Measurements from ENCODE around the gene PCBP1. TPM values are rescaled to one million over a fixed set of nuclear protein-coding genes. Genes with fewer than 3 reads are reported as not detected.

Gene PCBP1
- polyA plus RNA-seq, 2 of the 4 experiments (the other 2 are of a cell fraction) = 86.8 to 304 TPM

DNA sequence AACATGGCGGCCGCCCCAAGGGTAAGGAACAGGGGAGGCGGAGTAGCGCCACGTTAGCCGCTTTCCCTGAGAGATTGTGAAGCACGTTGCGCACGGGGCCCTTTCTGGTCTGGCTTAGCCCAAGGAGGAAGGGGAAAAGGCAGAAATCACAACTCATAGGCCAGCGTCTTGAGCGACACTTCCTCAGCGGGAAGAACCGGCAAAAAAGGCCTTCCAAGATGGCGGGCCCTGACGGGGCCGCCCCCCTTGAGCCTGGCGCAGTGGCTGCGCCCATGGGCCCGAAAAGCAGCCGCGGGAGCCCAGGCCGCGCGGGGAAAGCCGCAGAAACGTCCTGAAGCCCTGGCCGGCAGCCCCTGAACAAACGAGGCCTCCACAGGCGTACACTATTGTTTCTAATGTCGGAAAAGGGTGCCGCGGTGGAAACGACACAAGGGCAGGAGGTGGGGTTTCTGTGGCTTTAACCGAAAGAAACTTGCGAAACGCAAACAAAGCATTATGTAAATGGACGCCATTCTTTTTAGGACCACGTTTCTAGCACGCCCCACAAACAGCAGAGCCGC lies 919 bp upstream of the PCBP1 start:
- Histone ChIP-seq H3K4me2 (peak overlapping the region; percentile 91), H3K4me1 (peaks cover 30% of the 10 kb centered on the region), H3K4me3 (peak overlapping the region; percentile 96), H3K9me3 (no peaks in the 10 kb centered on the region), H3K27ac (peak overlapping the region; percentile 96 to 100)
- 2% methylated on average over 40 of the region's 40 CpGs for WGBS (ENCODE audit: missing lambda C conversion rate)
- CTCF ChIA-PET = interaction anchor here (1.1 to 4.9 kb wide), 9 partner anchors 11 to 217 kb away, joined by 3 to 33 read pairs (median 5); partner anchors contain the start of gene MXD1
- POLR2A ChIA-PET = interaction anchor here (0.6 to 6.1 kb wide), 10 partner anchors 18 to 172 kb away, joined by 4 to 51 read pairs (median 4); partner anchors contain the start of genes C2orf42 and MXD1
- ATAC-seq (peak; percentile 65 to 66), DNase-seq (ENCODE audit: low read depth in 1 of 2, low spot score in 1 of 2) (peak; percentile 71 to 94), FAIRE-seq (no peak)
- TF ChIP-seq CEBPB (IDR thresholded peaks at IDR 0.05) (peak; percentile 97 to 98), HOXA7 (CRISPR knock-in tag; IDR thresholded peaks at IDR 0.05) (peak; percentile 88; the same call in 1 of the 2 replicates), NPAS2 (CRISPR knock-in tag; IDR thresholded peaks at IDR 0.05; ENCODE audit: borderline replicate concordance) (peak; percentile 90), FOSB (CRISPR knock-in tag; IDR thresholded peaks at IDR 0.05) (peak; percentile 93), RNF2 (IDR thresholded peaks at IDR 0.05; ENCODE audit: borderline replicate concordance, low read depth) (no peak), EHF (CRISPR knock-in tag; IDR thresholded peaks at IDR 0.05) (peak; percentile 98; the same call in 1 of the 2 replicates), POLR2A (IDR thresholded peaks at IDR 0.05; ENCODE audit: low read length) (peak; percentile 83), RFX5 (IDR thresholded peaks at IDR 0.05) (peak; percentile 14; the same call in 1 of the 2 replicates), JUNB (IDR thresholded peaks at IDR 0.05) (no peak), MAZ (IDR thresholded peaks at IDR 0.05; ENCODE audit: borderline replicate concordance, low read depth, low read length) (no peak), RARB (CRISPR knock-in tag; IDR thresholded peaks at IDR 0.05) (peak; percentile 89; the same call in 1 of the 2 replicates), E2F6 (IDR thresholded peaks at IDR 0.05; ENCODE audit: borderline replicate concordance, low read depth) (peak; percentile 94), JUN (IDR thresholded peaks at IDR 0.05) (peak in 1 of 2 experiments; percentile 20; a peak in 4 of 5 replicates), TFCP2L1 (CRISPR knock-in tag; IDR thresholded peaks at IDR 0.05) (peak; percentile 97), HOXB13 (CRISPR knock-in tag; IDR thresholded peaks at IDR 0.05; ENCODE audit: low read depth) (peak; percentile 100), TP53 (CRISPR knock-in tag; IDR thresholded peaks at IDR 0.05) (peak; percentile 97; the same call in 1 of the 2 replicates), EHMT2 (IDR thresholded peaks at IDR 0.05; ENCODE audit: low read depth) (no peak; the same call in 1 of the 2 replicates), PHF8 (IDR thresholded peaks at IDR 0.05; ENCODE audit: borderline replicate concordance, low read depth) (peak; percentile 85), SMC3 (IDR thresholded peaks at IDR 0.05) (peak; percentile 4; the same call in 2 of the 3 replicates), ESRRA (IDR thresholded peaks at IDR 0.05; ENCODE audit: borderline replicate concordance, low read length) (no peak), POLR2AphosphoS2 (conservative IDR thresholded peaks at IDR 0.05; ENCODE audit: low read length) (peak; percentile 70; the same call in 1 of the 2 replicates), ZFP36 (IDR thresholded peaks at IDR 0.05; ENCODE audit: borderline replicate concordance, partially characterized antibody) (no peak), RCOR1 (IDR thresholded peaks at IDR 0.05; ENCODE audit: low read depth, low read length) (no peak), NFE2L2 (conservative IDR thresholded peaks at IDR 0.05; ENCODE audit: low read length) (0 out of 2 replicates have a peak, but pooled peaks have one; percentile 15), PBX3 (IDR thresholded peaks at IDR 0.05) (0 out of 2 replicates have a peak, but pooled peaks have one; percentile 28)
- TF ChIP-seq, protein P1, sequence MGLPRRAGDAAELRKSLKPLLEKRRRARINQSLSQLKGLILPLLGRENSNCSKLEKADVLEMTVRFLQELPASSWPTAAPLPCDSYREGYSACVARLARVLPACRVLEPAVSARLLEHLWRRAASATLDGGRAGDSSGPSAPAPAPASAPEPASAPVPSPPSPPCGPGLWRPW (IDR thresholded peaks at IDR 0.05) = peak; percentile 67
- TF ChIP-seq, protein P2, sequence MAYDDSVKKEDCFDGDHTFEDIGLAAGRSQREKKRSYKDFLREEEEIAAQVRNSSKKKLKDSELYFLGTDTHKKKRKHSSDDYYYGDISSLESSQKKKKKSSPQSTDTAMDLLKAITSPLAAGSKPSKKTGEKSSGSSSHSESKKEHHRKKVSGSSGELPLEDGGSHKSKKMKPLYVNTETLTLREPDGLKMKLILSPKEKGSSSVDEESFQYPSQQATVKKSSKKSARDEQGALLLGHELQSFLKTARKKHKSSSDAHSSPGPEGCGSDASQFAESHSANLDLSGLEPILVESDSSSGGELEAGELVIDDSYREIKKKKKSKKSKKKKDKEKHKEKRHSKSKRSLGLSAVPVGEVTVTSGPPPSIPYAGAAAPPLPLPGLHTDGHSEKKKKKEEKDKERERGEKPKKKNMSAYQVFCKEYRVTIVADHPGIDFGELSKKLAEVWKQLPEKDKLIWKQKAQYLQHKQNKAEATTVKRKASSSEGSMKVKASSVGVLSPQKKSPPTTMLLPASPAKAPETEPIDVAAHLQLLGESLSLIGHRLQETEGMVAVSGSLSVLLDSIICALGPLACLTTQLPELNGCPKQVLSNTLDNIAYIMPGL (CRISPR knock-in tag; IDR thresholded peaks at IDR 0.05; ENCODE audit: borderline replicate concordance) = peak; percentile 87; the same call in 1 of the 2 replicates
- TF ChIP-seq, protein P3, sequence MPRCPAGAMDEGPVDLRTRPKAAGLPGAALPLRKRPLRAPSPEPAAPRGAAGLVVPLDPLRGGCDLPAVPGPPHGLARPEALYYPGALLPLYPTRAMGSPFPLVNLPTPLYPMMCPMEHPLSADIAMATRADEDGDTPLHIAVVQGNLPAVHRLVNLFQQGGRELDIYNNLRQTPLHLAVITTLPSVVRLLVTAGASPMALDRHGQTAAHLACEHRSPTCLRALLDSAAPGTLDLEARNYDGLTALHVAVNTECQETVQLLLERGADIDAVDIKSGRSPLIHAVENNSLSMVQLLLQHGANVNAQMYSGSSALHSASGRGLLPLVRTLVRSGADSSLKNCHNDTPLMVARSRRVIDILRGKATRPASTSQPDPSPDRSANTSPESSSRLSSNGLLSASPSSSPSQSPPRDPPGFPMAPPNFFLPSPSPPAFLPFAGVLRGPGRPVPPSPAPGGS (IDR thresholded peaks at IDR 0.05) = peak; percentile 80

Measured in A549 (cell line).